Upper lobe of right lung (tissue), 1 donor: ENCODE measurements around the gene CPVL. TPM values are rescaled to one million over a fixed set of nuclear protein-coding genes. Genes with fewer than 3 reads are reported as not detected.

Experiments
- ATAC-seq: fragments of 200-7000 bp; cut with Tn5 transposase; one replicate; pipeline ENCODE4 v1.9.1; 2020; ENCODE audit warnings: mild to moderate bottlenecking, moderate library complexity
- DNase-seq: peaks from one replicate; pipeline ENCODE4 v3.0.0-alpha.2; 2020
- H3K27ac ChIP-seq: fragments of 200-600 bp; one replicate; pipeline ENCODE4 v1.8.0; 2022
- H3K27me3 ChIP-seq: fragments of 200-600 bp; one replicate; pipeline ENCODE4 v1.8.0; 2022; ENCODE audit warnings: mild to moderate bottlenecking
- H3K36me3 ChIP-seq: fragments of 200-600 bp; one replicate; pipeline ENCODE4 v1.8.0; 2022
- H3K4me1 ChIP-seq: fragments of 200-600 bp; one replicate; pipeline ENCODE4 v1.8.0; 2022
- H3K4me3 ChIP-seq: fragments of 200-600 bp; one replicate; pipeline ENCODE4 v1.8.0; 2022; ENCODE audit warnings: mild to moderate bottlenecking
- H3K9me3 ChIP-seq: fragments of 200-600 bp; one replicate; pipeline ENCODE4 v1.8.0; 2022
- CTCF ChIP-seq: fragments of 200-600 bp; IDR thresholded peaks from one replicate; pipeline ENCODE4 v1.8.0; 2022; ENCODE audit warnings: antibody characterized with exemption
- intact Hi-C: fragments of 100-400 bp; cut with DNase I; formaldehyde crosslinking; loops from one replicate; pipeline ENCODE4 v1.11.0; 2022
- total RNA-seq: library from RNA; stranded (reverse); fragmentation: NEBNext Ultra II Directional; extraction: Animal tissue kit (Norgen Biotek cat#: 25700); gene quantifications from one replicate; pipeline ENCODE4 v1.2.1, GENCODE V29; 2021
- donor health status: DM: no; HTN: yes; CAD: no; lungs with severe emphysema.

CPVL gene
- total RNA-seq, 1 donor from 2014 or later, result 31.9 TPM

DNA sequence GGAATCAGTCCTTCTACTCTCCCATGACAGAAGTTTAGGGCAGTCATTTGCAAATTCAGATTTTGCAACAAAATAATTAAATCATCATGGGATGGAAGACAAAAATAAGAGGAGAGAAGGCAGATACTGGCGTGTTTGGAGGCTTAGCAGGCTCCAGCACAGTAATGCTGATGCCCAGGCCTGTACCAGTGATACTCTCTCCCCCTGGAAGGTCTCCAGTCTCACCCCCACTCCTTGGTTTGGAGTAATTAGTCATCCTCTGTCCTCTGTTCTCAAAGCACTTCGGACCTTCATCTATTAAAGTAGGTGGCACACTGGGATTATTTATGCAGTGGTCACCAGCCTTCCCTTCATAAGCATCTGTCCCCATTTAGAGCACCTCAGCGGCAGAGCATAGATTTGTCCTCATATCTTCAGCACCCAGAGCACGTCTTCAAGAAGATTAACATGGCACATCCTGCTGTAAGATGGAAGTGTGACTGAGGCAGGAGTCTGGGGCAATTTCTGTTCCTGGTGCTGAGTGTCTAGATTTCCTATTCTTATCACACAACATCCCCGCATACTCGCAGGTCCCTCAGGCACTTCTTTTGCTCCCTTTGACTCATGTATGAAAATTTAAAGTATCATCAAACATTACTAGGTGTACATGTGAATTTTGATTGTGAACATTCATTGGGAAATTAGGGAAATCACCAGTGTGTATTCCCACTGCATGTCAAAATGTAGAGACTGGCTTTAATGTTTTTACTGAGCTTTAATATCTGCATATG, 156.9 kb downstream of the CPVL start:
- intact Hi-C loops, result no loop called here
- Histone ChIP-seq H3K9me3 (no peaks in the 10 kb centered on the region), H3K4me1 (peaks cover 21% of the 10 kb centered on the region), H3K36me3 (no peaks in the 10 kb centered on the region), H3K4me3 (no peak overlapping the region), H3K27me3 (no peaks in the 10 kb centered on the region), H3K27ac (no peak overlapping the region)
- DNase-seq (no peak), ATAC-seq (no peak)
- no peak for TF ChIP-seq CTCF

GRCh38 chr7:28988810-28989209, 157.5 kb downstream of the CPVL start:
- Histone ChIP-seq H3K27ac (no peak overlapping the region), H3K4me3 (no peak overlapping the region), H3K27me3 (no peaks in the 10 kb centered on the region), H3K4me1 (peaks cover 21% of the 10 kb centered on the region), H3K9me3 (no peaks in the 10 kb centered on the region), H3K36me3 (no peaks in the 10 kb centered on the region)
- ATAC-seq (no peak), DNase-seq (no peak)
- TF ChIP-seq CTCF, result no peak
- intact Hi-C loops, result no loop called here

- Histone ChIP-seq H3K9me3 (no peaks in the 10 kb centered on the region), H3K4me1 (peaks cover 21% of the 10 kb centered on the region), H3K27me3 (no peaks in the 10 kb centered on the region), H3K27ac (no peak overlapping the region), H3K36me3 (no peaks in the 10 kb centered on the region), H3K4me3 (no peak overlapping the region)
- TF ChIP-seq CTCF, result no peak
- no peak for ATAC-seq
- no peak for DNase-seq
- intact Hi-C loops, result no loop called here
Measured at GRCh38 chr7:28988091-28988490, 158.2 kb downstream of the CPVL start.

GRCh38 chr7:28986765-28987110, 159.6 kb downstream of the CPVL start:
- no peak for TF ChIP-seq CTCF
- ATAC-seq (peak; percentile 75), DNase-seq (no peak)
- no peak overlapping the region for H3K4me3 ChIP-seq
- H3K9me3 ChIP-seq, result no peaks in the 10 kb centered on the region
- intact Hi-C loops, result no loop called here
- H3K27me3 ChIP-seq, result no peaks in the 10 kb centered on the region
- peaks cover 21% of the 10 kb centered on the region for H3K4me1 ChIP-seq
- no peaks in the 10 kb centered on the region for H3K36me3 ChIP-seq
- H3K27ac ChIP-seq, result peak overlapping the region; percentile 30

DNA sequence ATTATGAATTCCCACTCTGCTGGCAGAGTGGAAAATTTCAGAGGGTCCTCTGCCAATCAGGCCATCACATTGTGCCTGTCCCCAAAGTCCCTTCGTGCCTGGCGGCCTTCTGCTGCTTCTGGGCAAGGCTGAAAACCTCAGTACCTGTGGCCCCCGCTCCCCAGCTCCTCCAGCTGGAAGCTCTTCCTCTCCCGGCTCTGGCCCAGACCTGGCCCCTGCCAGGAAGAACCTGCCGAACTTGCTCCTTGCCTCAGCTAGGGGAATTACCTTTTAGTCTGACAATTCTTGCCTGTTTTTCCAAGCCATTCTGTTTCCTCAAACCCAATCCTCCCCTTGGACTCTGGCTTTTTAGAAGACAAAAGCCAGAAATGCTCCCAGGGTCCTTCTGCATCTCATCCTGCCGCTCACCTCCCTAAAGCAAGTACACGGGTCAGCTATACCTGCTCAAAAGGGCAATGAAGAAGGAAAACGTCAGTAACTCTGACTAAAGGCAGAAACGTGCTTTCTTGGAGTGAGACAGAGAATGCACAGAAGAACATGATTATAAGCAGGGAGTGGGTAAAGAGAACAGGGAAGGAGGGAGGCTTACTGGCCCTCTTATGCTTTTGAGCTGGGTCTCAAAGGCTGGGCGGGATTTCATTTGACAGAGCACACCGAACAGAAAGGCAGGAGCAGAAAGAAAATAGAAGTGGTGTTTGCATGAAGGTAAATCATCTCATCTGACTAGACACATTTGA, 160.1 kb downstream of the CPVL start:
- Histone ChIP-seq H3K27me3 (no peaks in the 10 kb centered on the region), H3K4me3 (no peak overlapping the region), H3K27ac (peak overlapping the region; percentile 30), H3K4me1 (peaks cover 21% of the 10 kb centered on the region), H3K9me3 (no peaks in the 10 kb centered on the region), H3K36me3 (no peaks in the 10 kb centered on the region)
- peak; percentile 71 for DNase-seq
- no peak for TF ChIP-seq CTCF
- ATAC-seq, result peak; percentile 52
- intact Hi-C loops, result no loop called here
